WTC11 (cell line): ENCODE measurements around the gene MICU2. TPM values are rescaled to one million over a fixed set of nuclear protein-coding genes. Genes with fewer than 3 reads are reported as not detected.

Source experiments
- ATAC-seq: fragments of 200-7000 bp; cut with Tn5 transposase; 2 replicates; pipeline ENCODE4 v1.10.0; 2021; ENCODE audit warnings: mild to moderate bottlenecking, moderate library complexity
- CTCF ChIA-PET: fragments of 300-600 bp; sonication (Branson Sonifier 250); formaldehyde crosslinking; loops from one replicate; lab custom pipeline; 2021; ENCODE audit warnings: antibody characterized with exemption; lab: Charles Lee
- POLR2A ChIA-PET: fragments of 350-600 bp; sonication (Branson Sonifier 250); formaldehyde crosslinking; loops from one replicate; lab custom pipeline; 2021; ENCODE audit warnings: antibody characterized with exemption; lab: Charles Lee
- DNase-seq: peaks from one replicate; pipeline ENCODE4 v3.0.0; 2021; ENCODE audit warnings: low spot score
- H3K27ac Mint-ChIP-seq: 2 replicates; pipeline ENCODE4 v1.8.0; 2021; ENCODE audit warnings: mixed read lengths
- H3K27me3 Mint-ChIP-seq: 2 replicates; pipeline ENCODE4 v1.8.0; 2021; ENCODE audit warnings: low read depth, mild to moderate bottlenecking, moderate library complexity, mixed read lengths
- H3K36me3 Mint-ChIP-seq: 2 replicates; pipeline ENCODE4 v1.8.0; 2021; ENCODE audit warnings: mixed read lengths
- H3K4me1 Mint-ChIP-seq: 2 replicates; pipeline ENCODE4 v1.8.0; 2022; ENCODE audit warnings: mixed read lengths
- H3K4me3 Mint-ChIP-seq: 2 replicates; pipeline ENCODE4 v1.8.0; 2021; ENCODE audit warnings: mild to moderate bottlenecking, moderate library complexity, mixed read lengths
- H3K9me3 Mint-ChIP-seq: 2 replicates; pipeline ENCODE4 v1.8.0; 2021; ENCODE audit warnings: mixed read lengths
- AR ChIP-seq: fragments of 250-450 bp; sonication (Bioruptor Pico); IDR thresholded peaks from 2 replicates; pipeline ENCODE4 v1.9.0; 2021; ENCODE audit warnings: mild to moderate bottlenecking
- ARID4B ChIP-seq: sonication (generic); formaldehyde crosslinking; IDR thresholded peaks from 2 replicates; pipeline ENCODE4 v1.8.0; 2023; ENCODE audit warnings: missing genetic modification reagents, mild to moderate bottlenecking, borderline replicate concordance
- CBFB ChIP-seq: sonication (generic); formaldehyde crosslinking; IDR thresholded peaks from 2 replicates; pipeline ENCODE4 v1.8.1; 2022; ENCODE audit warnings: mild to moderate bottlenecking, low read depth, missing genetic modification reagents
- CDX4 ChIP-seq: fragments of 250-450 bp; sonication (Bioruptor Pico); IDR thresholded peaks from 2 replicates; pipeline ENCODE4 v1.9.0; 2021; ENCODE audit warnings: moderate library complexity, mild to moderate bottlenecking, inconsistent platforms, borderline replicate concordance
- E2F1 ChIP-seq: sonication (generic); formaldehyde crosslinking; IDR thresholded peaks from 2 replicates; pipeline ENCODE4 v1.8.0; 2022; ENCODE audit warnings: mild to moderate bottlenecking, missing genetic modification reagents
- ERG ChIP-seq: fragments of 250-450 bp; sonication (Bioruptor Pico); IDR thresholded peaks from 2 replicates; pipeline ENCODE4 v1.8.0; 2021; ENCODE audit warnings: mild to moderate bottlenecking
- FOXJ3 ChIP-seq: sonication (generic); formaldehyde crosslinking; IDR thresholded peaks from 2 replicates; pipeline ENCODE4 v1.9.0; 2021; ENCODE audit warnings: missing genetic modification reagents, mild to moderate bottlenecking, borderline replicate concordance
- JAZF1 ChIP-seq: fragments of 250-450 bp; sonication (Bioruptor Pico); IDR thresholded peaks from 2 replicates; pipeline ENCODE4 v1.9.0; 2021; ENCODE audit warnings: moderate library complexity, mild to moderate bottlenecking, inconsistent platforms
- JUN ChIP-seq: sonication (generic); formaldehyde crosslinking; IDR thresholded peaks from 2 replicates; pipeline ENCODE4 v1.8.0; 2023; ENCODE audit warnings: mild to moderate bottlenecking, missing genetic modification reagents
- MXD4 ChIP-seq: fragments of 250-450 bp; sonication (Bioruptor Pico); IDR thresholded peaks from 2 replicates; pipeline ENCODE4 v1.8.0; 2021; ENCODE audit warnings: mild to moderate bottlenecking, moderate library complexity, borderline replicate concordance
- MYBL2 ChIP-seq: sonication (generic); formaldehyde crosslinking; IDR thresholded peaks from 2 replicates; pipeline ENCODE4 v1.8.1; 2023; ENCODE audit warnings: mild to moderate bottlenecking, moderate library complexity, missing genetic modification reagents
- NFATC4 ChIP-seq: fragments of 250-450 bp; sonication (Bioruptor Pico); IDR thresholded peaks from 2 replicates; pipeline ENCODE4 v1.9.0; 2021; ENCODE audit warnings: mild to moderate bottlenecking
- NR1H2 ChIP-seq: sonication (generic); formaldehyde crosslinking; IDR thresholded peaks from 2 replicates; pipeline ENCODE4 v1.9.0; 2021; ENCODE audit warnings: mild to moderate bottlenecking, moderate library complexity, missing genetic modification reagents
- OVOL2 ChIP-seq: fragments of 250-450 bp; sonication (Bioruptor Pico); IDR thresholded peaks from 2 replicates; pipeline ENCODE4 v1.9.0; 2021; ENCODE audit warnings: mild to moderate bottlenecking, borderline replicate concordance
- TCF7 ChIP-seq: sonication (generic); formaldehyde crosslinking; IDR thresholded peaks from 2 replicates; pipeline ENCODE4 v1.8.0; 2022; ENCODE audit warnings: mild to moderate bottlenecking, low read depth, missing genetic modification reagents, moderate library complexity
- TP53 ChIP-seq: sonication (generic); formaldehyde crosslinking; IDR thresholded peaks from 2 replicates; pipeline ENCODE4 v1.8.1; 2023; ENCODE audit warnings: mild to moderate bottlenecking, missing genetic modification reagents
- ZBTB43 ChIP-seq: sonication (generic); formaldehyde crosslinking; IDR thresholded peaks from 2 replicates; pipeline ENCODE4 v1.8.1; 2023; ENCODE audit warnings: mild to moderate bottlenecking, missing genetic modification reagents
- ZNF121 ChIP-seq: sonication (generic); formaldehyde crosslinking; IDR thresholded peaks from 2 replicates; pipeline ENCODE4 v1.8.0; 2023; ENCODE audit warnings: missing genetic modification reagents
- ZNF232 ChIP-seq: sonication (generic); formaldehyde crosslinking; IDR thresholded peaks from 2 replicates; pipeline ENCODE4 v1.8.0; 2022; ENCODE audit warnings: mild to moderate bottlenecking, missing genetic modification reagents
- total RNA-seq: library from RNA; stranded (reverse); gene quantifications from 3 replicates; pipeline ENCODE4 v1.2.3, GENCODE V29; 2021

MICU2 gene
- total RNA-seq, 1 experiment from 2014 or later: 33.8 TPM

- TF ChIP-seq ARID4B: no peak
- TF ChIP-seq NFATC4 (CRISPR knock-in tag): no peak
- no peak for TF ChIP-seq ZNF121 (CRISPR knock-in tag)
- no peak for TF ChIP-seq MXD4 (CRISPR knock-in tag)
- TF ChIP-seq E2F1 (CRISPR knock-in tag): no peak
These were observed 57.6 kb downstream of the MICU2 start (continued) for GRCh38 chr13:21546372-21546771.

GRCh38 chr13:21544515-21544914 is 59.5 kb downstream of the MICU2 start:
- no peak overlapping the region for H3K27ac Mint-ChIP-seq
- ChIA-PET CTCF (interaction anchor here (0.8 kb wide), 1 partner anchor 147 kb away, joined by 7 read pairs; no protein-coding TSS in a partner anchor), POLR2A (no interaction called here)
- DNase-seq (no peak), ATAC-seq (no peak)
- TF ChIP-seq ZNF121 (CRISPR knock-in tag) (peak; percentile 71; the same call in 1 of the 2 replicates), CDX4 (no peak)
- H3K9me3 Mint-ChIP-seq: no peaks in the 10 kb centered on the region
- H3K36me3 Mint-ChIP-seq: no peaks in the 10 kb centered on the region
- no peak overlapping the region for H3K4me3 Mint-ChIP-seq
- H3K27me3 Mint-ChIP-seq: no peaks in the 10 kb centered on the region
- peaks cover 14% of the 10 kb centered on the region for H3K4me1 Mint-ChIP-seq

- TF ChIP-seq MYBL2 (no peak), TCF7 (CRISPR knock-in tag) (no peak), JUN (no peak), FOXJ3 (CRISPR knock-in tag) (no peak)
- TF ChIP-seq, all 79 proteins: peak for 0
- CTCF ChIA-PET: no interaction called here
- Mint-ChIP-seq H3K27ac (no peak overlapping the region), H3K4me1 (peaks cover 14% of the 10 kb centered on the region), H3K36me3 (0 out of 2 replicates have a peak, but pooled peaks cover 4% of the 10 kb centered on the region), H3K4me3 (no peak overlapping the region), H3K27me3 (no peaks in the 10 kb centered on the region), H3K9me3 (no peaks in the 10 kb centered on the region)
- ATAC-seq (no peak), DNase-seq (no peak)
- POLR2A ChIA-PET: no interaction called here
These were observed 61.4 kb downstream of the MICU2 start for GRCh38 chr13:21542563-21542962.

GRCh38 chr13:21541980-21542379 is 62.0 kb downstream of the MICU2 start:
- Mint-ChIP-seq H3K27ac (no peak overlapping the region), H3K27me3 (no peaks in the 10 kb centered on the region), H3K9me3 (no peaks in the 10 kb centered on the region), H3K4me3 (no peak overlapping the region), H3K36me3 (0 out of 2 replicates have a peak, but pooled peaks cover 4% of the 10 kb centered on the region), H3K4me1 (peaks cover 14% of the 10 kb centered on the region)
- ChIA-PET CTCF (no interaction called here), POLR2A (no interaction called here)
- ATAC-seq (no peak), DNase-seq (no peak)
- TF ChIP-seq JAZF1 (CRISPR knock-in tag): no peak
- no peak for TF ChIP-seq ZNF232 (CRISPR knock-in tag)
- no peak for TF ChIP-seq TP53 (CRISPR knock-in tag)
- TF ChIP-seq NR1H2 (CRISPR knock-in tag): no peak
- no peak for TF ChIP-seq ERG (CRISPR knock-in tag)
- no peak for TF ChIP-seq CBFB (CRISPR knock-in tag)
- no peak for TF ChIP-seq OVOL2
- no peak for TF ChIP-seq AR (CRISPR knock-in tag)
- TF ChIP-seq ZBTB43 (CRISPR knock-in tag): no peak
- TF ChIP-seq NFATC4 (CRISPR knock-in tag): no peak
